ENCODE data around the gene PRPF8.
"Not testable (repeated sequence)": the region's sequence is repeated elsewhere in the genome, so short reads cannot be mapped to it uniquely, and the experiment has no call there.

PRPF8 gene

GRCh38 chr17:1686086-1686485 lies 1.4 kb upstream of the PRPF8 start:
- Histone ChIP-seq H3K36me3 (ENCODE audit: control insufficient read depth, insufficient read depth, low read length) (peaks cover 26% of the 10 kb centered on the region), H3K27ac (ENCODE audit: low read depth, low read length, severe bottlenecking) (no peak overlapping the region), H3K4me3 (ENCODE audit: extremely low read depth, insufficient read depth, low read length, poor library complexity, severe bottlenecking) (no peak overlapping the region), H3K9me3 (ENCODE audit: control insufficient read depth, low read length) (peaks cover 4% of the 10 kb centered on the region), H3K4me1 (ENCODE audit: control insufficient read depth, insufficient read depth, low read length, poor library complexity, severe bottlenecking) (peaks cover 6% of the 10 kb centered on the region)
- 89 to 91% methylated on average over 4 to 6 of the region's 7 CpGs for WGBS, 2 experiments (ENCODE audit: insufficient coverage in 2 of 2)

- Histone ChIP-seq H3K27ac (ENCODE audit: low read depth, low read length, severe bottlenecking) (peak overlapping the region; percentile 18), H3K36me3 (ENCODE audit: control insufficient read depth, insufficient read depth, low read length) (peaks cover 53% of the 10 kb centered on the region), H3K4me3 (ENCODE audit: extremely low read depth, insufficient read depth, low read length, poor library complexity, severe bottlenecking) (peak overlapping the region; percentile 98), H3K9me3 (ENCODE audit: control insufficient read depth, low read length) (no peaks in the 10 kb centered on the region), H3K4me1 (ENCODE audit: control insufficient read depth, insufficient read depth, low read length, poor library complexity, severe bottlenecking) (peaks cover 6% of the 10 kb centered on the region)
- WGBS, 2 experiments (ENCODE audit: insufficient coverage in 2 of 2): 89 to 96% methylated on average over 5 of the region's 5 CpGs
Measured at GRCh38 chr17:1683459-1683858, 1.2 kb downstream of the PRPF8 start.

DNA sequence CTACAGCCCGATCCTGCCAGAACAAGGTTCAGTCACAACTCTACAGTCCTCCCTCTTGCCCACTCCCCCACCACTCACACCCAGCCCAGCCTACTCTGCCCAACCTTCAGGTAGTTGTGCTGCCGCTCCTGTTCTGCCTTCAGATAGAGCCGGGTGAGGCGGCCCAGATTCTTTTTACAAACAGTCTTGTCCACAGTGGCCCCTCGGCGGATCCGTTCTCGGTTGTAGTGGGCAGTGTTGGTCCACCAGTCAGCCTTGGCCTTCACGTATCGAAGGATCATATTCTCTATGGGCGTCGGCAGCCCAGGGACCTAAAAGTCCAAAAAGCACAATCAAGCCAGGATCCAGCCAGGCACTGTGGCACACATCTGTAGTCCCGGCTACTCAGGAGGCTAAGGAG lies 8.3 kb downstream of the PRPF8 start:
- Histone ChIP-seq H3K27ac (ENCODE audit: low read depth, low read length, severe bottlenecking) (no peak overlapping the region), H3K4me1 (ENCODE audit: control insufficient read depth, insufficient read depth, low read length, poor library complexity, severe bottlenecking) (no peaks in the 10 kb centered on the region), H3K36me3 (ENCODE audit: control insufficient read depth, insufficient read depth, low read length) (peaks cover 99% of the 10 kb centered on the region), H3K9me3 (ENCODE audit: control insufficient read depth, low read length) (no peaks in the 10 kb centered on the region), H3K4me3 (ENCODE audit: extremely low read depth, insufficient read depth, low read length, poor library complexity, severe bottlenecking) (no peak overlapping the region)
- WGBS, 2 experiments (ENCODE audit: insufficient coverage in 2 of 2): 98% methylated on average over 12 to 13 of the region's 13 CpGs

DNA sequence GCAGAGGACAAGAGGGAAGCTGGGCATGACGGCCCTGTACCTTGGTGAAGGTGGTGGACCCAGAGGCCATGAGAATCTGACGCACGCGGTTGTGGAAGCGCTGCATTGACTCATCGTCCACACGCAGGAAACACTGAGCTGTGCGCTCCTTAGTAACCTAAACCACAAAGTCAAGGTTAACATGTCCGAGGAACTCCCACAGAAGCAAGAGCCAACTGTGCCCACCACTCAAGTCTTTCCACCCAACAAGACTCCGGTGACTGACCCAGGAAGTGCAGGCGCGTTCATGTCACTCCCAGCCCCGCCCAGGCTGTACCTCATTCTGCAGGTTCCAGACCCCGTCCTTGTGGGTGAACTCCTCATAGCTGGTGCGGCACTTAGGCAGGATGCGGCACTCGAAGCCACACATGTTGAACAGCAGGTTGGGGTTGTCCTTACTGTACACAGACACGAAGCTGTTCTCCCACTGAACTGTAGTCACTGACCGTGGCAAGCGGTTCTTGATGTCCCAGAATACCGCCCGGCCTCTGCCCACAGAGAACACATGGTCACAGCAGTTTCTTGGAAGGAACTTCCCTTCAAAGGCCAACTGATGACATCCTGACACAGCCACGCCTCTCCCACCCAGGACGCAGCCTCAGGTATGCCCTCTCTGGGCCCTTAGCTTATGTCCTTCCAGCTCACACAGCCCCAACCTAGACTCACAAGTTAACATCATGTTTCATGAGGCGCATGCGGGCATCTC lies 11.5 kb downstream of the PRPF8 start:
- Histone ChIP-seq H3K27ac (ENCODE audit: low read depth, low read length, severe bottlenecking) (no peak overlapping the region), H3K4me3 (ENCODE audit: extremely low read depth, insufficient read depth, low read length, poor library complexity, severe bottlenecking) (no peak overlapping the region), H3K9me3 (ENCODE audit: control insufficient read depth, low read length) (no peaks in the 10 kb centered on the region), H3K4me1 (ENCODE audit: control insufficient read depth, insufficient read depth, low read length, poor library complexity, severe bottlenecking) (no peaks in the 10 kb centered on the region), H3K36me3 (ENCODE audit: control insufficient read depth, insufficient read depth, low read length) (peaks cover 98% of the 10 kb centered on the region)
- WGBS, 2 experiments (ENCODE audit: insufficient coverage in 2 of 2): 97 to 99% methylated on average over 25 to 26 of the region's 26 CpGs

GRCh38 chr17:1663934-1664333 lies 20.7 kb downstream of the PRPF8 start:
- not testable (repeated sequence) for H3K27ac ChIP-seq (ENCODE audit: low read depth, low read length, severe bottlenecking); H3K4me1 ChIP-seq (ENCODE audit: control insufficient read depth, insufficient read depth, low read length, poor library complexity, severe bottlenecking); H3K4me3 ChIP-seq (ENCODE audit: extremely low read depth, insufficient read depth, low read length, poor library complexity, severe bottlenecking); H3K9me3 ChIP-seq (ENCODE audit: control insufficient read depth, low read length)
- WGBS, 2 experiments (ENCODE audit: insufficient coverage in 2 of 2): no CpG with 5 or more reads among the region's 5 CpGs
- H3K36me3 ChIP-seq (ENCODE audit: control insufficient read depth, insufficient read depth, low read length): peaks cover 92% of the 10 kb centered on the region

DNA sequence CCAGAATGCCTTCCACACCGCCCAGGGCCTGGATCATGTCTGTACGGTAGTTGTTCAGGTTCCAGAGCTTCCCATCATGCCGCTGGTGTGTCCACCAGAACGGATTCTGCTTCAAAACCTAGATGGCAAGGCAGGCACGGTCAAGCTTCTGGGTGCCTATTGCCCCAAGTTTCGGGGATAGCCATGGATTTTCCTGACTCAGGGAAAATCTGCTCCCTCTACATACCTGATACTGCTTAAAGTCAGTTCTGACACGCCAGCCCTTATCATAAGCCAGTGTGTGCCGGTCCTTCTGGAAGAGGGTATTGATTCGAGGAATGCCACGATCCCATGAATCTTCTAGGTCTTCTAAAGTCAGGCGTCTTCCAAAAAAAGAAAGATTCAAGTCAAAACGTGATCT lies 23.6 kb downstream of the PRPF8 start:
- Histone ChIP-seq H3K4me1 (ENCODE audit: control insufficient read depth, insufficient read depth, low read length, poor library complexity, severe bottlenecking) (no peaks in the 10 kb centered on the region), H3K36me3 (ENCODE audit: control insufficient read depth, insufficient read depth, low read length) (peaks cover 94% of the 10 kb centered on the region), H3K9me3 (ENCODE audit: control insufficient read depth, low read length) (no peaks in the 10 kb centered on the region), H3K27ac (ENCODE audit: low read depth, low read length, severe bottlenecking) (no peak overlapping the region), H3K4me3 (ENCODE audit: extremely low read depth, insufficient read depth, low read length, poor library complexity, severe bottlenecking) (no peak overlapping the region)
- WGBS, 2 experiments (ENCODE audit: insufficient coverage in 2 of 2): 94 to 100% methylated on average over 12 of the region's 12 CpGs

GRCh38 chr17:1658100-1658499 lies 26.6 kb downstream of the PRPF8 start:
- Histone ChIP-seq H3K4me1 (ENCODE audit: control insufficient read depth, insufficient read depth, low read length, poor library complexity, severe bottlenecking) (no peaks in the 10 kb centered on the region), H3K36me3 (ENCODE audit: control insufficient read depth, insufficient read depth, low read length) (peaks cover 93% of the 10 kb centered on the region), H3K4me3 (ENCODE audit: extremely low read depth, insufficient read depth, low read length, poor library complexity, severe bottlenecking) (no peak overlapping the region), H3K9me3 (ENCODE audit: control insufficient read depth, low read length) (no peaks in the 10 kb centered on the region), H3K27ac (ENCODE audit: low read depth, low read length, severe bottlenecking) (no peak overlapping the region)
- WGBS, 2 experiments (ENCODE audit: insufficient coverage in 2 of 2): 90 to 94% methylated on average over 2 to 6 of the region's 9 CpGs

- Histone ChIP-seq H3K27ac (ENCODE audit: low read depth, low read length, severe bottlenecking) (no peak overlapping the region), H3K4me3 (ENCODE audit: extremely low read depth, insufficient read depth, low read length, poor library complexity, severe bottlenecking) (no peak overlapping the region), H3K9me3 (ENCODE audit: control insufficient read depth, low read length) (no peaks in the 10 kb centered on the region), H3K36me3 (ENCODE audit: control insufficient read depth, insufficient read depth, low read length) (peaks cover 83% of the 10 kb centered on the region), H3K4me1 (ENCODE audit: control insufficient read depth, insufficient read depth, low read length, poor library complexity, severe bottlenecking) (peaks cover 18% of the 10 kb centered on the region)
- WGBS, 2 experiments (ENCODE audit: insufficient coverage in 2 of 2): 95 to 97% methylated on average over 10 to 11 of the region's 14 CpGs
Measured at GRCh38 chr17:1653735-1654134, 30.9 kb downstream of the PRPF8 start.

DNA sequence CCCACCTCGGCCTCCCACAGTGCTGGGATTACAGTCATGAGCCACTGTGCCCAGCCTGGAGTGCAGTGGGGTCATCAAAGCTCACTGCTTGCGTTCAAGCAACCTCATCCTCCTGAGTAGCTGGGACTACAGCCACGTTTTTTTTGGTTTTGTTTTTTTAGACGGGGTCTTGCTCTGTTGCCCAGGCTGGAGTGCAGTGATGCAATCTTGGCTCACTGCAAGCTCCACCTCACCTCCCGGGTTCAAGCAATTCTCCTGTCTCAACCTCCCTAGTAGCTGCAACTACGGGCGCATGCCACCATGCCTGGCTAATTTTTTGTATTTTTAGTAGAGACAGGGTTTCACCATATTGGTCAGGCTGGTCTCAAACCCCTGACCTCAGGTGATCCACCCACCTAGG lies 31.9 kb downstream of the PRPF8 start:
- H3K4me1 ChIP-seq (ENCODE audit: control insufficient read depth, insufficient read depth, low read length, poor library complexity, severe bottlenecking): peaks cover 25% of the 10 kb centered on the region
- H3K4me3 ChIP-seq (ENCODE audit: extremely low read depth, insufficient read depth, low read length, poor library complexity, severe bottlenecking); H3K9me3 ChIP-seq (ENCODE audit: control insufficient read depth, low read length); H3K27ac ChIP-seq (ENCODE audit: low read depth, low read length, severe bottlenecking): not testable (repeated sequence)
- peaks cover 74% of the 10 kb centered on the region for H3K36me3 ChIP-seq (ENCODE audit: control insufficient read depth, insufficient read depth, low read length)
- 89 to 94% methylated on average over 6 to 7 of the region's 7 CpGs for whole genome bisulfite sequencing, 2 experiments (ENCODE audit: insufficient coverage in 2 of 2)

DNA sequence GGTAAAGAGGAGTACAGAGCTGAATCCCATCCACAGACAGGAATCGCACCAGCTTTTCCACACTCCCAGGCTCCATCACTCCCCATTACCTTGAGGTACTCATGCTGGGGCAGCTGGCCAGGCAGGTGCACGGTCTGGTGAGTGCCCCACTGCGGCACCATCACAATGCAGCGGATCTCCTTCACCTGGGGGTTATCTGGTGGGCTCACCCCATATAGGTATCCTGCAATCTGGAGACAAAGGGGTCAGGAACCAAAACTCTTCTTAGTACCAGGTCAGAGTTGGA lies 33.2 kb downstream of the PRPF8 start:
- whole genome bisulfite sequencing, 2 experiments (ENCODE audit: insufficient coverage in 2 of 2): 92 to 100% methylated on average over 3 to 4 of the region's 4 CpGs
- Histone ChIP-seq H3K27ac (ENCODE audit: low read depth, low read length, severe bottlenecking) (no peak overlapping the region), H3K36me3 (ENCODE audit: control insufficient read depth, insufficient read depth, low read length) (peaks cover 61% of the 10 kb centered on the region), H3K9me3 (ENCODE audit: control insufficient read depth, low read length) (no peaks in the 10 kb centered on the region), H3K4me3 (ENCODE audit: extremely low read depth, insufficient read depth, low read length, poor library complexity, severe bottlenecking) (no peak overlapping the region), H3K4me1 (ENCODE audit: control insufficient read depth, insufficient read depth, low read length, poor library complexity, severe bottlenecking) (peaks cover 34% of the 10 kb centered on the region)

- Histone ChIP-seq H3K9me3 (ENCODE audit: control insufficient read depth, low read length) (no peaks in the 10 kb centered on the region), H3K27ac (ENCODE audit: low read depth, low read length, severe bottlenecking) (no peak overlapping the region), H3K4me3 (ENCODE audit: extremely low read depth, insufficient read depth, low read length, poor library complexity, severe bottlenecking) (no peak overlapping the region), H3K4me1 (ENCODE audit: control insufficient read depth, insufficient read depth, low read length, poor library complexity, severe bottlenecking) (peaks cover 40% of the 10 kb centered on the region), H3K36me3 (ENCODE audit: control insufficient read depth, insufficient read depth, low read length) (peaks cover 55% of the 10 kb centered on the region)
- 92% methylated on average over 13 to 16 of the region's 22 CpGs for WGBS, 2 experiments (ENCODE audit: insufficient coverage in 2 of 2)
Measured at GRCh38 chr17:1650731-1651558, 33.7 kb downstream of the PRPF8 start.
